A673 (cell line): Measurements from ENCODE around the gene LMTK3. TPM values are rescaled to one million over a fixed set of nuclear protein-coding genes. Genes with fewer than 3 reads are reported as not detected.

Source experiments
- BruUV-seq: library from RNA; stranded (reverse); fragments of 400-500 nt; replicated peaks from 2 replicates; lab custom pipeline; 2021; lab: Mats Ljungman, UMichigan
- CTCF ChIA-PET: fragments of 300-600 bp; sonication (Branson Sonifier 250); formaldehyde crosslinking; loops from one replicate; lab custom pipeline; 2022; ENCODE audit warnings: antibody characterized with exemption; lab: Charles Lee
- POLR2A ChIA-PET: fragments of 300-600 bp; sonication (Branson Sonifier 250); formaldehyde crosslinking; loops from one replicate; lab custom pipeline; 2022; ENCODE audit warnings: antibody characterized with exemption; ENCODE audit not compliant: low non-redundant PET; lab: Charles Lee
- DNase-seq: peaks from one replicate; pipeline ENCODE4 v3.0.0-alpha.2; 2015; ENCODE audit warnings: low spot score
- H3K27ac ChIP-seq: fragments of 200-600 bp; sonication (generic); 2 replicates; pipeline ENCODE4 v1.5.1; 2016; ENCODE audit warnings: mixed run types, low read depth, mild to moderate bottlenecking, mixed read lengths, antibody characterized with exemption, low read length; ENCODE audit not compliant: poor library complexity, severe bottlenecking
- H3K27me3 ChIP-seq: fragments of 200-600 bp; sonication (generic); replicated peaks from 2 replicates; pipeline ENCODE4 v1.6.1; 2017; ENCODE audit warnings: mixed run types, low read depth, mild to moderate bottlenecking, mixed read lengths, antibody characterized with exemption, low read length; ENCODE audit not compliant: insufficient read depth, poor library complexity
- H3K36me3 ChIP-seq: fragments of 200-600 bp; sonication (generic); 2 replicates; pipeline ENCODE4 v1.6.1; 2016; ENCODE audit warnings: mixed run types, mild to moderate bottlenecking, mixed read lengths, antibody characterized with exemption, low read length; ENCODE audit not compliant: insufficient read depth, poor library complexity, severe bottlenecking
- H3K4me1 ChIP-seq: fragments of 200-600 bp; sonication (generic); 2 replicates; pipeline ENCODE4 v1.6.1; 2017; ENCODE audit warnings: mixed run types, mild to moderate bottlenecking, mixed read lengths, antibody characterized with exemption, low read length; ENCODE audit not compliant: insufficient read depth, poor library complexity, severe bottlenecking
- H3K4me3 ChIP-seq: fragments of 200-600 bp; sonication (generic); 2 replicates; pipeline ENCODE4 v1.5.1; 2016; ENCODE audit warnings: low read depth, mixed run types, mild to moderate bottlenecking, mixed read lengths, low read length; ENCODE audit not compliant: poor library complexity, severe bottlenecking
- H3K9me3 ChIP-seq: fragments of 200-600 bp; sonication (generic); 2 replicates; pipeline ENCODE4 v1.6.1; 2016; ENCODE audit warnings: mixed run types, low read depth, mild to moderate bottlenecking, mixed read lengths, antibody characterized with exemption, low read length; ENCODE audit not compliant: poor library complexity, severe bottlenecking
- CTCF ChIP-seq: fragments of 300-800, 200-600 bp; sonication (generic); conservative IDR thresholded peaks from 2 replicates; pipeline ENCODE4 v1.5.1; 2017; ENCODE audit warnings: low read depth, mild to moderate bottlenecking, antibody characterized with exemption, low read length, moderate library complexity, mixed read lengths
- EZH2 ChIP-seq: fragments of 200-600 bp; sonication (generic); IDR thresholded peaks from 2 replicates; pipeline ENCODE4 v1.6.1; 2017; ENCODE audit warnings: borderline replicate concordance, low read depth, mild to moderate bottlenecking, mixed read lengths, antibody characterized with exemption, low read length; ENCODE audit not compliant: poor library complexity, severe bottlenecking
- intact Hi-C: fragments of 100-400 bp; cut with micrococcal nuclease; formaldehyde crosslinking; loops from one replicate; pipeline ENCODE4 v1.10.0; 2022; ENCODE audit not compliant: unreplicated experiment
- total RNA-seq: library from RNA; stranded (reverse); gene quantifications from 2 replicates; pipeline ENCODE4 v1.2.3, GENCODE V29; 2021

LMTK3 gene
- total RNA-seq, 1 experiment from 2014 or later: 0.52 TPM

DNA sequence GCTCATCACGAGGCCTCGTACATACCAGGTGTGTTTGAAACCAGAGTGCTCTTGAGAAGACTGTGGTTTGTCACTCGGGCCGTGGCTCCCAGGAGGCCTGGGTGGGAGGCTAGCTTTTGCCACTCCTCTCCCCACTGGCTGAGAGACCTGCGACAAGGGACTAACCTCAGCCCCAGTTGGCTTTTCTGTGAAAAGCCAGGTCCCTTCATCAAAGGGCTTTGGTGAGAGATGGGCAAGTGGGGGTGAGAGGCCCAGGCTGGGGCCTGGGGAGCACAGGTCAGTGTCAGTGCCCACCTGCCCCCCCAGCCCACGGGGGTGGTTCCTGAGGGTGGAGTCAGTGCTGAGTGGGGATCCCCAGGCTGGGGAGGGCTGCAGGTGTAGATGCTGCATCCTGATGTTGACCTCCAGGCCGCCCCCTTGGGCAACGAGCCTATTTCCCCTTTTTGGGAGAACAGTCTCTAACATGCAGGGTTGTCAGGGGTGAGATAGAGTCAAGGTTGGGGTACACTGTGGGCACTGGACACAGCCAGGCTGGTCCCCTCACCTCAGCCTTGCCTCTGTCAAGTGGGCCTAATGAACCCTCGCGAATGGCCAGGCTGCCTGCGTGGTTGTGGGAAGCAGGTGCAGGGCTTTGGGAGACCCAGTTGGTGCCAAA, 55.6 kb downstream of the LMTK3 start:
- ChIA-PET CTCF (no interaction called here), POLR2A (no interaction called here)
- Histone ChIP-seq H3K4me1 (no peaks in the 10 kb centered on the region), H3K36me3 (peaks cover 47% of the 10 kb centered on the region), H3K27me3 (no peaks in the 10 kb centered on the region), H3K4me3 (no peak overlapping the region), H3K27ac (no peak overlapping the region), H3K9me3 (no peaks in the 10 kb centered on the region)
- TF ChIP-seq CTCF: no peak
- no peak for TF ChIP-seq EZH2
- intact Hi-C loops: no loop called here
- no TSS peak for BruUV-seq
- no peak for DNase-seq

DNA sequence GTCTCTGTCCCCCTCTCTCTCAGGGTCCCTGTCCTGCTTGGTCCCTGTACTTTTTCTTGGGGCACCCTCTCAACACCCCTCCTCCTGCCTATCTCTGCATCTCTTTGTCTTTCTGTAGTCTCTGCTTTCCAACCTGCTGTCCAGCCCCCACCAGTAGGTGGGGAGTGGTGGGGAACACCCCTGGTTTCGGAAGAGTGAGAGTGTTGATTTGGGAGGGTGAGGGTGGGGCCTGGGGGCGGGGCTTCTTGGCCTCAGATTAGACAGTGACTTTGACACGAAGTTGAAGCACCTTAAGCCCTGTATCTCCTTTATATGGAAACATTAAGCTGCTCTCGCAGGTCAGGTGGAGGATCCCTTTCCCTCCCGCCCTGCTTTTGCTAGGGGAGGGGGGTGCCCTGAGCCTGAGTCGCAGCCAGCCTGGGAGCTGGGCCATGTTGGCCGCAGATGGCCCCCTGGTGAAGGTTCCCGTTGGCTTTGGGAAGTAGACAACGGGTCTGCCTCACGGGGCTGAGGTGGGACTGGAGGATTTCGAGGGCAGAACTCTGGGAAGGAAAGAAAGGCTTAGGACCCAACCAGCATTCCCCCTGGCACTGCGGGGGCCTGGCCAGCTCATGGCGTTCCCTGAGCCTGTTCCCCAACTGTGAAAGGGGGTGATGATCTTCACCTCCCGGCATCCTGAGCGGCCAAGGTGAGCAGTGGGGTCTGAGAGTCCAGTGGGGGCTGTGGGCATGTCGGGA, 56.3 kb downstream of the LMTK3 start, which contains the start of gene KCNJ14:
Gene KCNJ14, plus strand, starts transcription at position 404 of the 737 bp plus-strand sequence. CDS start 6,151 bp downstream, outside the sequence.
- Histone ChIP-seq H3K4me3 (no peak within 1 kb of the TSS), H3K9me3 (no peaks in the 10 kb centered on the region), H3K36me3 (peaks cover 54% of the 10 kb centered on the region), H3K27ac (no peak within 1 kb of the TSS), H3K27me3 (no peaks in the 10 kb centered on the region), H3K4me1 (no peaks in the 10 kb centered on the region)
- CTCF ChIA-PET: no interaction called here
- no TSS peak for BruUV-seq
- intact Hi-C loops: no loop called here
- no peak for DNase-seq
- POLR2A ChIA-PET: no interaction called here
- TF ChIP-seq EZH2 (no peak), CTCF (no peak)

- Histone ChIP-seq H3K9me3 (no peaks in the 10 kb centered on the region), H3K27ac (no peak overlapping the region), H3K36me3 (peaks cover 62% of the 10 kb centered on the region), H3K27me3 (no peaks in the 10 kb centered on the region), H3K4me3 (no peak overlapping the region), H3K4me1 (no peaks in the 10 kb centered on the region)
- intact Hi-C loops: no loop called here
- DNase-seq: no peak
- no peak for TF ChIP-seq EZH2
- no peak for TF ChIP-seq CTCF
- CTCF ChIA-PET: no interaction called here
- BruUV-seq: no TSS peak
- POLR2A ChIA-PET: interaction anchor here (0.6 kb wide), 1 partner anchor 74 kb away, joined by 16 read pairs; no protein-coding TSS in a partner anchor
Observed at GRCh38 chr19:48454150-48454730, 57.4 kb downstream of the LMTK3 start.
